Transverse colon (tissue), 4 donors: Measurements from ENCODE around the gene DDAH1. TPM values are rescaled to one million over a fixed set of nuclear protein-coding genes. Genes with fewer than 3 reads are reported as not detected.

Source experiments
- DNase-seq: peaks from one replicate; pipeline ENCODE4 v3.0.0-alpha.2; 2019
- H3K27ac ChIP-seq, 4 donors: fragments of 200-600 bp; sonication (generic); 2 replicates each; pipeline ENCODE4 v1.5.1; 2016 to 2018; ENCODE audit warnings: inconsistent platforms in 4 of 4
- H3K27me3 ChIP-seq: fragments of 200-600 bp; sonication (generic); 2 replicates; pipeline ENCODE4 v1.5.1; 2017; ENCODE audit warnings: inconsistent platforms
- H3K36me3 ChIP-seq, 4 donors: fragments of 200-600 bp; sonication (generic); 2 replicates each; pipeline ENCODE4 v1.5.1; 2017 to 2019; ENCODE audit warnings: inconsistent platforms in 4 of 4
- H3K4me1 ChIP-seq, 4 donors: fragments of 200-600 bp; sonication (generic); 2 replicates each; pipeline ENCODE4 v1.5.1; 2017 to 2020; ENCODE audit warnings: inconsistent platforms in 4 of 4
- H3K4me3 ChIP-seq, 4 donors: fragments of 200-600 bp; sonication (generic); 1 replicate in 1 of 4; 2 replicates in 3 of 4; pipeline versions ENCODE4 v1.5.1 to v1.6.1; 2017 to 2019; ENCODE audit warnings: inconsistent platforms in 4 of 4
- H3K9me3 ChIP-seq, 2 donors: fragments of 200-600 bp; sonication (generic); 2 replicates each; pipeline ENCODE4 v1.5.1; 2017 to 2019; ENCODE audit warnings: inconsistent platforms in 2 of 2
- EP300 ChIP-seq: sonication (generic); formaldehyde crosslinking; IDR thresholded peaks from one replicate; pipeline ENCODE4 v1.6.1; 2017; ENCODE audit warnings: antibody characterized with exemption, low read depth
- POLR2A ChIP-seq: fragments of 450-650 bp; IDR thresholded peaks from one replicate; pipeline ENCODE4 v1.6.1; 2016; ENCODE audit warnings: antibody characterized with exemption, mild to moderate bottlenecking, moderate library complexity
- POLR2AphosphoS5 ChIP-seq, 3 donors: sonication (generic); formaldehyde crosslinking; IDR thresholded peaks; one replicate each; pipeline ENCODE4 v1.6.1; 2016; ENCODE audit warnings: antibody characterized with exemption in 3 of 3
- WGBS, 2 donors: methylation state at CpG; one replicate each; pipeline ENCODE4 v1.1.5; 2018; ENCODE audit warnings: low coverage in 1 of 2; 5-methylcytosine and 5-hydroxymethylcytosine counted together
- in situ Hi-C, 4 donors: fragments of 200-750 bp; cut with MboI; loops; one replicate each; pipeline versions ENCODE4 v1.15.0 to v1.15.1; 2017; ENCODE audit warnings: low sequenced_read_pairs in 3 of 4, low pct_ligation_motif_present in 1 of 4, low pct_unique_long_range_greater_than_20kb in 1 of 4
- intact Hi-C: fragments of 100-400 bp; cut with DNase I; formaldehyde crosslinking; loops from one replicate; pipeline ENCODE4 v1.15.1; 2023; ENCODE audit warnings: low total_unique reads
- total RNA-seq, 4 donors: library from RNA; depleted of rRNA; stranded (reverse); fragments of >200 nt; gene quantifications; one replicate each; pipeline ENCODE4 v1.1.0, GENCODE V29; 2016
- TF ChIP-seq, protein P1 (sequence below), 5 experiments: fragments of 200-600 bp in 3 of 5; fragments of 450-650 bp in 2 of 5; sonication (generic) in 3 of 5; IDR thresholded peaks; 1 replicate in 2 of 5; 2 replicates in 3 of 5; pipeline ENCODE4 v1.5.1; 2016 to 2017; ENCODE audit warnings: antibody characterized with exemption in 5 of 5, inconsistent platforms in 3 of 5, mild to moderate bottlenecking in 2 of 5, moderate library complexity in 1 of 5

Gene DDAH1
- total RNA-seq, 4 donors from 2014 or later = 22.4 to 69.4 (median 48.3) TPM

DNA sequence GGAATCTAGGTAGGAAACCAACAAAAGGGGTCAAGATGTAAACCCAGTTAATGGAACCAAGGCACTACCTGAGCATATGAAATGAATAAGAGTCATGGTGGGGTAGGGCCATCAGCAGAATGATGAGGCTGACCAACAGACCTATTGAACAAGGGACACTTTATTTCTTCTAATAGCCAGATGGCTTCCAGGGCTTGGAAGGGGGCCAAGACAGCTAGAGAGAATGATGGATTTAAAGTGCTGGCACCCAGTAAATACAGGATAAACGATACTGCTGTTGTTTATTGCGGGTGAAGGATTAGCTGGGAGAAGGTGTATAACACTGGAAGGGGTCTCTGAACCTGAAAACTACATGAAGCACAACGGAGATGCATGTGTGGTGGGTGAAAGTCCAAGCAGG, 15.6 kb downstream of the DDAH1 start:
- Histone ChIP-seq H3K27me3 (no peaks in the 10 kb centered on the region), H3K4me1 (peaks cover 2 to 14% (median 9%) of the 10 kb centered on the region in 4 donors), H3K36me3 (no peaks in the 10 kb centered on the region), H3K9me3 (no peaks in the 10 kb centered on the region), H3K4me3 (no peak overlapping the region), H3K27ac (no peak overlapping the region)
- TF ChIP-seq POLR2AphosphoS5 (IDR thresholded peaks at IDR 0.05) = no peak
- TF ChIP-seq EP300 = no peak
- no peak for TF ChIP-seq POLR2A
- TF ChIP-seq, protein P1, sequence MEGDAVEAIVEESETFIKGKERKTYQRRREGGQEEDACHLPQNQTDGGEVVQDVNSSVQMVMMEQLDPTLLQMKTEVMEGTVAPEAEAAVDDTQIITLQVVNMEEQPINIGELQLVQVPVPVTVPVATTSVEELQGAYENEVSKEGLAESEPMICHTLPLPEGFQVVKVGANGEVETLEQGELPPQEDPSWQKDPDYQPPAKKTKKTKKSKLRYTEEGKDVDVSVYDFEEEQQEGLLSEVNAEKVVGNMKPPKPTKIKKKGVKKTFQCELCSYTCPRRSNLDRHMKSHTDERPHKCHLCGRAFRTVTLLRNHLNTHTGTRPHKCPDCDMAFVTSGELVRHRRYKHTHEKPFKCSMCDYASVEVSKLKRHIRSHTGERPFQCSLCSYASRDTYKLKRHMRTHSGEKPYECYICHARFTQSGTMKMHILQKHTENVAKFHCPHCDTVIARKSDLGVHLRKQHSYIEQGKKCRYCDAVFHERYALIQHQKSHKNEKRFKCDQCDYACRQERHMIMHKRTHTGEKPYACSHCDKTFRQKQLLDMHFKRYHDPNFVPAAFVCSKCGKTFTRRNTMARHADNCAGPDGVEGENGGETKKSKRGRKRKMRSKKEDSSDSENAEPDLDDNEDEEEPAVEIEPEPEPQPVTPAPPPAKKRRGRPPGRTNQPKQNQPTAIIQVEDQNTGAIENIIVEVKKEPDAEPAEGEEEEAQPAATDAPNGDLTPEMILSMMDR (IDR thresholded peaks at IDR 0.05) = no peak
- 33 to 46% methylated on average over 3 of the region's 3 CpGs for WGBS, 2 donors
- intact Hi-C loops (no loop called here), in situ Hi-C loops (no loop called here)
- DNase-seq = no peak

DNA sequence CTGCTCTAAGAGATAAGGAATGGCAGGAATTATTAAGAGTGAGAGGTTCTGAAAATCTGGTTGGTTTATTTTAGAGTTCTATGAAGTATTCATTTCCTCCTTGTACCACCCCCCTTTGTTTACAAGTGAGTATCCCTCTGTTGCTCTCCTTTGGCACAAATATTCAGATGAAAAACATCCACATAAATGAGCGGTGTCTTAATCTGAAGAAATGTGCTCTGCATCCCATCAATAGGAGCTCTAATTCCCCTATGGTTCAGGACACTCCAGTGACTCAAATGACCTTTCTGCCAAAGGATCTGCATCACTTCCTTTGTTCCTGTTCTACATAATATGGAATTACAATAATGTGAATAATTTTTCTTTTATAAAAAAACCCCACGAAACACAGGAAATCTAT, 16.6 kb downstream of the DDAH1 start:
- TF ChIP-seq, protein P1 (IDR thresholded peaks at IDR 0.05) = no peak
- H3K36me3 ChIP-seq = no peaks in the 10 kb centered on the region
- no peaks in the 10 kb centered on the region for H3K9me3 ChIP-seq
- H3K4me1 ChIP-seq = peaks cover 0 to 13% (median 7%) of the 10 kb centered on the region in 4 donors
- no peak overlapping the region for H3K4me3 ChIP-seq
- H3K27ac ChIP-seq = peak overlapping the region in 1 of 4 donors; percentile 53
- H3K27me3 ChIP-seq = no peaks in the 10 kb centered on the region
- in situ Hi-C loops (no loop called here), intact Hi-C loops (no loop called here)
- DNase-seq = no peak
- 47 to 67% methylated on average over 1 to 2 of the region's 2 CpGs for WGBS, 2 donors

- no peaks in the 10 kb centered on the region for H3K36me3 ChIP-seq
- 66 to 83% methylated on average over 4 of the region's 4 CpGs for WGBS, 2 donors
- H3K4me1 ChIP-seq = peaks cover 0 to 11% (median 3%) of the 10 kb centered on the region in 4 donors
- H3K27ac ChIP-seq = peak overlapping the region in 1 of 4 donors; percentile 53
- H3K27me3 ChIP-seq = no peaks in the 10 kb centered on the region
- H3K4me3 ChIP-seq = no peak overlapping the region
- no peak for TF ChIP-seq EP300
- TF ChIP-seq, protein P1 (IDR thresholded peaks at IDR 0.05) = no peak
- no peak for TF ChIP-seq POLR2A
- no peak for TF ChIP-seq POLR2AphosphoS5 (IDR thresholded peaks at IDR 0.05)
- intact Hi-C loops (no loop called here), in situ Hi-C loops (no loop called here)
- no peak for DNase-seq
- H3K9me3 ChIP-seq = no peaks in the 10 kb centered on the region
These were observed 17.7 kb downstream of the DDAH1 start for GRCh38 chr1:85447006-85447943.

GRCh38 chr1:85445906-85446305, 19.1 kb downstream of the DDAH1 start:
- in situ Hi-C loops = no loop called here
- Histone ChIP-seq H3K4me3 (no peak overlapping the region), H3K4me1 (peaks cover 0 to 14% (median 7%) of the 10 kb centered on the region in 4 donors), H3K36me3 (no peaks in the 10 kb centered on the region), H3K27ac (no peak overlapping the region), H3K27me3 (no peaks in the 10 kb centered on the region), H3K9me3 (no peaks in the 10 kb centered on the region)
- TF ChIP-seq EP300 = no peak
- no peak for TF ChIP-seq POLR2AphosphoS5 (IDR thresholded peaks at IDR 0.05)
- TF ChIP-seq, protein P1 (IDR thresholded peaks at IDR 0.05) = no peak
- no peak for TF ChIP-seq POLR2A
- WGBS, 2 donors = 92% methylated on average over 3 of the region's 3 CpGs; no CpG with 5 or more reads in 1 of the 2 donors
- DNase-seq = no peak
- intact Hi-C loops = no loop called here
